ENCODE measurements around the gene GPR18. TPM values are rescaled to one million over a fixed set of nuclear protein-coding genes. Genes with fewer than 3 reads are reported as not detected.

The GPR18 gene
- total and polyA plus RNA-seq, 9 of the 15 experiments (the other 6 are each of a cell fraction or from before 2014, with no cell fraction given), result 0.75 TPM; not detected in 8

- TF ChIP-seq ZBTB40 (IDR thresholded peaks at IDR 0.05), result no peak
- TF ChIP-seq ZBTB40 (CRISPR knock-in tag; IDR thresholded peaks at IDR 0.05), result no peak
- no peak for TF ChIP-seq NFE2L1 (tag; IDR thresholded peaks at IDR 0.05; ENCODE audit: borderline replicate concordance, low read depth)
- TF ChIP-seq KLF13 (tag; IDR thresholded peaks at IDR 0.05; ENCODE audit: borderline replicate concordance, low read depth), result no peak
These were observed 11.6 kb upstream of the GPR18 start (continued) for GRCh38 chr13:99269627-99270241.
